ENCODE data around the gene MARCKSL1.
"Not testable (repeated sequence)": the region's sequence is repeated elsewhere in the genome, so short reads cannot be mapped to it uniquely, and the experiment has no call there.

MARCKSL1 gene

DNA sequence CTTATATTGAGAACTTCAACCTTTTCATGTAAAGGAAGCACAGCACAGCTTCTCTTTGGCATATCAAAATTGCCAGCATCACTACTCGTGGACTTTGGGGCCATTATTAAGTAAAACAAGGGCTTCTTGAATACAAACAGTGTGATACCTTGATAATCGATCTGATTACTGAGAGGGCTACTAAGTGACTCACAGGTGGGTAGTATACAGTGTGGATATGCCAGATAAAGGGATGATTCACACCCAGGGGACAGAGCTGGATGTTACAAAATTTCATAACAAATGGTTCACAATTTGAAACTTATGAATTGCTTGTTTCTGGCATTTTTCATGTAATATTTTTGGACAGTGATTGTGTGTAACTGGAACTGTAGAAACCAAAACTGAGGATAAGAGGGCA is 28.7 kb downstream of the MARCKSL1 start:
- no peaks in the 10 kb centered on the region for H3K27me3 ChIP-seq (replicated peaks in 2 of 5; ENCODE audit: control insufficient read depth in 4 of 5, insufficient read depth in 5 of 5, low read length in 4 of 5)
- no peaks in the 10 kb centered on the region for H3K4me1 ChIP-seq (ENCODE audit: control extremely low read depth in 1 of 4, control insufficient read depth in 4 of 4, insufficient read depth in 4 of 4, low read length in 3 of 4)
- ChIA-PET POLR2A (no interaction called here), CTCF (interaction anchor here (1.3 kb wide), 1 partner anchor 68 kb away, joined by 3 read pairs; no protein-coding TSS in a partner anchor)
- H3K9me3 ChIP-seq (ENCODE audit: control extremely low read depth in 1 of 5, control insufficient read depth in 4 of 5, insufficient read depth in 2 of 5, low read depth in 1 of 5, low read length in 4 of 5): peaks cover 0 to 10% (median 2%) of the 10 kb centered on the region in 5 experiments
- no peak for DNase-seq
- no peak overlapping the region for H3K27ac ChIP-seq (ENCODE audit: insufficient read depth in 1 of 2, low read depth in 1 of 2, low read length in 2 of 2, poor library complexity in 1 of 2, severe bottlenecking in 2 of 2)
- WGBS (ENCODE audit: insufficient coverage): 100% methylated on average over 2 of the region's 2 CpGs
- no peak overlapping the region for H3K4me3 ChIP-seq (ENCODE audit: control insufficient read depth in 1 of 7, extremely low read depth in 1 of 7, insufficient read depth in 4 of 7, low read depth in 2 of 7, low read length in 6 of 7)
- H3K36me3 ChIP-seq (ENCODE audit: control insufficient read depth in 4 of 4, insufficient read depth in 4 of 4, low read length in 3 of 4): peaks cover 15 to 54% (median 32%) of the 10 kb centered on the region in 4 experiments

DNA sequence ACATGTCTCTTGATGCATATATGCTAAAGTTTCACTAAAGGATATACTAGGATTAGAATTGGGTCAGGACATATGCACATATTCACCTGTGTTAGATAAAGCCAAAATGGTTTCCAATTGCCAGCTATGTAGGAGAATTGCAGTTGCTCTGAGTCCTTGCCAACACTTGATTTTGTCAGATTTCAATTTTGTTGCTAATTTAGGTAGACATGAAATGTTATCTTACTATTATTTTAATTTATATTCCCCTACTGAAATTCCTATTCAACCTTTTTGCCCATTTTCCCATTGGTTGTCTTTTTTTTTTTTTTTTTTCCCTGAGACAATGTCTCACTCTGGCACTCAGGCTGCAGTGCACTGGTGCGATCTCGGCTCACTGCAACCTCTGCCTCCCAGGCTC is 30.7 kb downstream of the MARCKSL1 start:
- Histone ChIP-seq H3K36me3 (ENCODE audit: control insufficient read depth in 4 of 4, insufficient read depth in 4 of 4, low read length in 3 of 4) (peaks cover 17 to 59% (median 35%) of the 10 kb centered on the region in 4 experiments), H3K4me3 (ENCODE audit: control insufficient read depth in 1 of 7, extremely low read depth in 1 of 7, insufficient read depth in 4 of 7, low read depth in 2 of 7, low read length in 6 of 7) (no peak overlapping the region), H3K4me1 (ENCODE audit: control extremely low read depth in 1 of 4, control insufficient read depth in 4 of 4, insufficient read depth in 4 of 4, low read length in 3 of 4) (no peaks in the 10 kb centered on the region), H3K27me3 (replicated peaks in 2 of 5; ENCODE audit: control insufficient read depth in 4 of 5, insufficient read depth in 5 of 5, low read length in 4 of 5) (no peaks in the 10 kb centered on the region), H3K9me3 (ENCODE audit: control extremely low read depth in 1 of 5, control insufficient read depth in 4 of 5, insufficient read depth in 2 of 5, low read depth in 1 of 5, low read length in 4 of 5) (peaks cover 0 to 10% (median 2%) of the 10 kb centered on the region in 5 experiments), H3K27ac (ENCODE audit: insufficient read depth in 1 of 2, low read depth in 1 of 2, low read length in 2 of 2, poor library complexity in 1 of 2, severe bottlenecking in 2 of 2) (no peak overlapping the region)
- WGBS (ENCODE audit: insufficient coverage): no CpG with 5 or more reads among the region's 2 CpGs
- no peak for DNase-seq
- ChIA-PET CTCF (interaction anchor here (0.5 to 0.8 kb wide), 2 partner anchors 60 to 67 kb away, joined by 3 read pairs; no protein-coding TSS in a partner anchor), POLR2A (no interaction called here)

DNA sequence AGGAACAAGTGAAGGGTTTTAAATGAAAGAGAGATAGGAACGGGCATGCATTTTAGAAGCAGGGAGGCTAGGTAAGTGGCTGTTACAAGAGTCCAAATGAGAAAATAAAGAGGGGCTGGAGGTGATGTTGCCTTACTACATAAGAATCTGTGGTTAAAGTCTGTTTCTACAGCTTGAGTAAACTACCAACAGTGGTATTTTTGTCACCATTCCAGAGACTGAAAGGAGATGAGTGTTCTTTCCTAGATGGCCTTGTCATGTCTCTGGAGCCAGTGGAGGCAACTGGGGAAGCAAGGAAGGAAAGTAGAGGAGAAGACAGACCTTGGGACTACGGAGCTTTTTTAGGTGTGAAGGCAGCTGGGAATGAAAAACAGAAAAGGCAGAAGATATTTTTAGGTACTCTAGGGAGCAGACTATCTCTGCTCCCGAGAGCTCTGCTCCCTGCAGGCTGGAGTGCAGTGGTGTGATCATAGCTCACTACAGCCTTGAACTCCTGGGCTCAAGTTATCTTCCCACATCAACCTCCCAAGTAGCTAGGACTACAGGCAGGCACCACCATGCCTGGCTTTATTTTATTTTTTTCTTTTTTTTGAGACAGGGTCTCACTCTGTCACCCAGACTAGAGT is 31.9 kb downstream of the MARCKSL1 start:
- DNase-seq: no peak
- ChIA-PET POLR2A (interaction anchor here (0.6 kb wide), 1 partner anchor 107 kb away, joined by 3 read pairs; no protein-coding TSS in a partner anchor), CTCF (interaction anchor here (0.6 to 1.2 kb wide), 4 partner anchors 10 to 88 kb away, joined by 3 to 4 read pairs (median 3); no protein-coding TSS in a partner anchor)
- H3K27me3 ChIP-seq (replicated peaks in 2 of 5; ENCODE audit: control insufficient read depth in 4 of 5, insufficient read depth in 5 of 5, low read length in 4 of 5): no peaks in the 10 kb centered on the region
- 100% methylated on average over 3 of the region's 3 CpGs for WGBS (ENCODE audit: insufficient coverage)
- H3K27ac ChIP-seq (ENCODE audit: insufficient read depth in 1 of 2, low read depth in 1 of 2, low read length in 2 of 2, poor library complexity in 1 of 2, severe bottlenecking in 2 of 2): no peak overlapping the region
- no peak overlapping the region for H3K4me3 ChIP-seq (ENCODE audit: control insufficient read depth in 1 of 7, extremely low read depth in 1 of 7, insufficient read depth in 4 of 7, low read depth in 2 of 7, low read length in 6 of 7)
- peaks cover 0 to 10% (median 2%) of the 10 kb centered on the region in 5 experiments for H3K9me3 ChIP-seq (ENCODE audit: control extremely low read depth in 1 of 5, control insufficient read depth in 4 of 5, insufficient read depth in 2 of 5, low read depth in 1 of 5, low read length in 4 of 5)
- H3K4me1 ChIP-seq (ENCODE audit: control extremely low read depth in 1 of 4, control insufficient read depth in 4 of 4, insufficient read depth in 4 of 4, low read length in 3 of 4): no peaks in the 10 kb centered on the region
- H3K36me3 ChIP-seq (ENCODE audit: control insufficient read depth in 4 of 4, insufficient read depth in 4 of 4, low read length in 3 of 4): peaks cover 20 to 56% (median 34%) of the 10 kb centered on the region in 4 experiments

DNA sequence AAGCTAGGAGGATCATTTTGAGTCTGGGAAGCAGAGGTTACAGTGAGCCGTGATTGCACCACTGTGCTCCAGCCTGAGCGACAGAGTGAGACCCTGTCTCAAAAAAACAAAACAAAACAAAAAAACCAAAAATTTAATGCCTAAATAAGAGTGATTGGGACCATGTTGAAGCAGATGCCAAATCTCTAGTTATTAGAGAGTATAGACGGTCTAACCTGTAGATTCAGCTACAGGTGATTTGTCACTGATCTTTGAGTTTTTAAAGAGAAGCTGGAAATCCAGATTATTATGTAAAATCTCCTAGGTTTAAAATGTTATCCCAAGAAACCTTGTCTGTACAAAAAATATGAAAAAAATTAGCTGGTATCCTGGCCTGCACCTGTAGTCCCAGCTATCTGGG is 32.7 kb downstream of the MARCKSL1 start:
- DNase-seq: no peak
- Histone ChIP-seq H3K4me3 (ENCODE audit: control insufficient read depth in 1 of 7, extremely low read depth in 1 of 7, insufficient read depth in 4 of 7, low read depth in 2 of 7, low read length in 6 of 7) (no peak overlapping the region), H3K36me3 (ENCODE audit: control insufficient read depth in 4 of 4, insufficient read depth in 4 of 4, low read length in 3 of 4) (peaks cover 20 to 59% (median 34%) of the 10 kb centered on the region in 4 experiments), H3K27me3 (replicated peaks in 2 of 5; ENCODE audit: control insufficient read depth in 4 of 5, insufficient read depth in 5 of 5, low read length in 4 of 5) (no peaks in the 10 kb centered on the region), H3K4me1 (ENCODE audit: control extremely low read depth in 1 of 4, control insufficient read depth in 4 of 4, insufficient read depth in 4 of 4, low read length in 3 of 4) (no peaks in the 10 kb centered on the region), H3K27ac (ENCODE audit: insufficient read depth in 1 of 2, low read depth in 1 of 2, low read length in 2 of 2, poor library complexity in 1 of 2, severe bottlenecking in 2 of 2) (no peak overlapping the region), H3K9me3 (ENCODE audit: control extremely low read depth in 1 of 5, control insufficient read depth in 4 of 5, insufficient read depth in 2 of 5, low read depth in 1 of 5, low read length in 4 of 5) (peaks cover 0 to 10% (median 2%) of the 10 kb centered on the region in 5 experiments)
- ChIA-PET POLR2A (no interaction called here), CTCF (interaction anchor here (0.6 to 1.0 kb wide), 2 partner anchors 8 to 87 kb away, joined by 3 to 4 read pairs; no protein-coding TSS in a partner anchor)
- WGBS (ENCODE audit: insufficient coverage): 100% methylated on average over 1 of the region's 3 CpGs

DNA sequence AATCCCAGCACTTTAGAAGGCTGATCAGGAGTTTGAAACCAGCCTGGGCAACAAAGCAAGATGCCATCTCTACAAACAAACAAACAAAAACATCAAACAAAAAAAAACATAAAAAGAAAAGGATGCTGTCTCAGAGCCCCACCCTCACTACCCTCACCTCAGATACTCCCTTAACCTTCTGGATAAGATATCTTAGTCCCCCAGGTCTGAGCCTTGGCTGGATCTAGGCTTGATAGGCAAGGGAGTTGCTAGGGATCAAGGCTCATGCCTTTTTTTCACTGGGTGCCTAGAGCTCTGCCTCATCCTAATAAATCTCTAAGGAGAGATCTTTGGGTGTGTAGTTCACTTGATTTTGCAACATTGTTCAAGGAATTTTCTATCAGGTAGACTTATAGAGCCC is 36.7 kb downstream of the MARCKSL1 start:
- H3K9me3 ChIP-seq (ENCODE audit: control extremely low read depth in 1 of 5, control insufficient read depth in 4 of 5, insufficient read depth in 2 of 5, low read depth in 1 of 5, low read length in 4 of 5): no peaks in the 10 kb centered on the region
- ChIA-PET POLR2A (no interaction called here), CTCF (interaction anchor here (1.4 to 1.5 kb wide), 2 partner anchors 83 to 99 kb away, joined by 3 to 4 read pairs; partner anchors contain the start of gene CCDC28B)
- H3K4me3 ChIP-seq (ENCODE audit: control insufficient read depth in 1 of 7, extremely low read depth in 1 of 7, insufficient read depth in 4 of 7, low read depth in 2 of 7, low read length in 6 of 7): no peak overlapping the region
- H3K36me3 ChIP-seq (ENCODE audit: control insufficient read depth in 4 of 4, insufficient read depth in 4 of 4, low read length in 3 of 4): peaks cover 14 to 38% (median 19%) of the 10 kb centered on the region in 4 experiments
- no peaks in the 10 kb centered on the region for H3K4me1 ChIP-seq (ENCODE audit: control extremely low read depth in 1 of 4, control insufficient read depth in 4 of 4, insufficient read depth in 4 of 4, low read length in 3 of 4)
- DNase-seq: no peak
- no peaks in the 10 kb centered on the region for H3K27me3 ChIP-seq (replicated peaks in 2 of 5; ENCODE audit: control insufficient read depth in 4 of 5, insufficient read depth in 5 of 5, low read length in 4 of 5)
- no peak overlapping the region for H3K27ac ChIP-seq (ENCODE audit: insufficient read depth in 1 of 2, low read depth in 1 of 2, low read length in 2 of 2, poor library complexity in 1 of 2, severe bottlenecking in 2 of 2)

DNA sequence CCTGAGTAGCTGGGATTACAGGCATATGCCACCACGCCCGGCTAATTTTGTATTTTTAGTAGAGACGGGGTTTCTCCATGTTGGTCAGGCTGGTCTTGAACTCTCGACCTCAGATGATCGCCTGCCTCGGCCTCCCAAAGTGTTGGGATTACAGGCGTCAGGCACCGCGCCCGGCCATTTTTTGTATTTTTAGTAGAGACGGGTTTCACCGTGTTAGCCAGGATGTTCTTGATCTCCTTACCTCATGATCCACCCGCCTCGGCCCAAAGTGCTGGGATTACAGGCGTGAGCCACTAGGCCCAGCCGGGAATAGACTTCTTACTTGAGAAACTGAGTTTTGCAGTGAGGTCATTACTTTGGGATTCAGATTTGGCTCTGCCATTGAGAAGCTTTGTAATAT is 37.8 kb downstream of the MARCKSL1 start:
- H3K27ac ChIP-seq (ENCODE audit: insufficient read depth in 1 of 2, low read depth in 1 of 2, low read length in 2 of 2, poor library complexity in 1 of 2, severe bottlenecking in 2 of 2); H3K9me3 ChIP-seq (ENCODE audit: control extremely low read depth in 1 of 5, control insufficient read depth in 4 of 5, insufficient read depth in 2 of 5, low read depth in 1 of 5, low read length in 4 of 5); DNase-seq; H3K4me1 ChIP-seq (ENCODE audit: control extremely low read depth in 1 of 4, control insufficient read depth in 4 of 4, insufficient read depth in 4 of 4, low read length in 3 of 4); POLR2A ChIA-PET; H3K27me3 ChIP-seq (replicated peaks in 2 of 5; ENCODE audit: control insufficient read depth in 4 of 5, insufficient read depth in 5 of 5, low read length in 4 of 5); H3K4me3 ChIP-seq (ENCODE audit: control insufficient read depth in 1 of 7, extremely low read depth in 1 of 7, insufficient read depth in 4 of 7, low read depth in 2 of 7, low read length in 6 of 7); CTCF ChIA-PET: not testable (repeated sequence)
- H3K36me3 ChIP-seq (ENCODE audit: control insufficient read depth in 4 of 4, insufficient read depth in 4 of 4, low read length in 3 of 4): peaks cover 8 to 27% (median 10%) of the 10 kb centered on the region in 4 experiments
- 99% methylated on average over 16 of the region's 16 CpGs for WGBS (ENCODE audit: insufficient coverage)

Data from common myeloid progenitor, CD34-positive (primary cell).